HTR-8/SVneo (cell line): Measurements from ENCODE around the gene MYO9A.

Experiments used
- DNase-seq: peaks from one replicate; pipeline ENCODE4 v3.0.0; 2011; ENCODE audit warnings: low spot score, mixed read lengths; ENCODE audit not compliant: insufficient read length
- FAIRE-seq: peaks from 2 replicates; lab custom pipeline; 2011; peaks lifted over from hg19 to GRCh38; lab: Jason Lieb, UNC

MYO9A gene

DNA sequence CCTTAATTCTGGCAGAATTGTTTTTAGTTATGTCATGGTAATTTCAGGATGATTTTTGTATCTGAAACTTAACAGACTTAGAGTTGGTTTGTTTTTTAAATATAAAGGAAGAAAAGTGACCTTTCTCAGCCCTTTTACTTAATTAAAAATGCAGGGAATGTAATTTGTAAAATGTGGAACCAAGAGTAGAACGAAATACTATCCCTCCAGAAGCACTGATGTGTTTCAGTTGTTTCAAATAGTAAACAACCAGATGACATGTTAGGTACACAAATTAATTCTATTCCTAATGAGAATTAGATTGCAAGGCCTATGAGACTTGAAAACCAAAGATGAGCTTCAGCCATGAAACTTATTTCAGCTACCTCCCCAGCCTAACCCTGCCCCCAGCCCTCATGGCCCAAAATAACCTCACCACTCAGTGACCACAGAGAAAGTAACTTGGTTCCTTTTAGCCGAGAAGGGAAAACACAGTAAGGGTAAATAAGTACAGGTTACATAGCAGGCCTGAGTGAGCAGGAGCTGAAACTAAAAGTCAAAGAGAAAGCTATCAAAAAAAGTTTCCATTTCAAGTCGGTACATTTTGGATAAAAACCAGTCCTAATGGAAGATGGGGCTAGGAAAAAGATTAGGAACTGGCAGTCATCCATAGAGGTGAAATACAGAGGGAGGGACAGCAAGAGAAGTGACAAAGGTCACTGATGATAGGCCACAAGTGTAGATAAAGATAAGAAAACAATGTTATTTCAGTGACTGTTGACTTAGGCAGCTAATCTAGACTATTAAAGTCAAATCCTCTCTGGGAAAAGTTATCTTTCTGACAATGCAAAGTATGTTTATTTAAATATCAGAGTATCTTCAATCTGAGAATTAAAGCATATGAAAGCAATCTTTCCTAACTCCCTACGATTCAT is 23.5 kb upstream of the MYO9A start:
- FAIRE-seq (no peak), DNase-seq (no peak)

- no peak for FAIRE-seq
These were observed 22.1 kb upstream of the MYO9A start for GRCh38 chr15:72140088-72140487.

DNA sequence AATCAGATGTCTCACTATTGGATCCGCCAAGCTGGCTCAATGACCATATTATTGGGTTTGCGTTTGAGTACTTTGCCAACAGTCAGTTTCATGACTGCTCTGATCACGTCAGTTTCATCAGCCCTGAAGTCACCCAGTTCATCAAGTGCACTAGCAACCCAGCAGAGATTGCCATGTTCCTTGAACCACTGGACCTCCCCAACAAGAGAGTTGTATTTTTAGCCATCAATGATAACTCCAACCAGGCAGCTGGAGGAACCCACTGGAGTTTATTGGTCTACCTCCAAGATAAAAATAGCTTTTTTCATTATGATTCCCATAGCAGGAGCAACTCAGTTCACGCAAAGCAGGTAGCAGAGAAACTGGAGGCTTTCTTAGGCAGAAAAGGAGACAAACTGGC is 21.7 kb upstream of the MYO9A start:
- DNase-seq (no peak), FAIRE-seq (no peak)

More at GRCh38 chr15:72140088-72140487, 22.1 kb upstream of the MYO9A start:
- no peak for DNase-seq

GRCh38 chr15:72136170-72137051 is 18.5 kb upstream of the MYO9A start:
- FAIRE-seq = no peak
- DNase-seq = no peak

DNA sequence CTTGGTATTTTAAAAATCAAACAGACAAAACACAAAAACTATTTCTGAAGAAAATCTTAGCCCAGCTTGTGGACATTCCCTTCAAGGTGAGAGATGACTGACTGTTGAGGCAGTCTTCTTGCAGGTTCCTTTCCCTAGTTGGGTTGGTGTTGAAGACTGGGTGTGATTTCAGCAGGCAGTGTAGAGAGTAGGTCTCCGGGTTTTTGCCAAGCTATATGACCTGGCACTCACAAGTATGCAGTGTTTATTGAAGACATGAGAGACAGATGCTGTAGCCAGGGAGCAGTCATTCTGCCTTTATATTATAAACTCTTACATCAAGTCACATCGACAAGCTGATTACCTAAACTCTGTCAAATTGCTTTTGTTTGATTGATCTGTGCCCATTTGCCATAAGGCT is 17.8 kb upstream of the MYO9A start:
- FAIRE-seq (no peak), DNase-seq (no peak)

- FAIRE-seq (no peak), DNase-seq (no peak)
These were observed 15.3 kb upstream of the MYO9A start for GRCh38 chr15:72133211-72133610.

GRCh38 chr15:72131922-72132321 is 14.0 kb upstream of the MYO9A start:
- FAIRE-seq (no peak), DNase-seq (no peak)

- DNase-seq = no peak
- no peak for FAIRE-seq
These were observed 12.3 kb upstream of the MYO9A start for GRCh38 chr15:72130272-72130671.

GRCh38 chr15:72128359-72128758 is 10.4 kb upstream of the MYO9A start:
- DNase-seq (no peak), FAIRE-seq (no peak)

GRCh38 chr15:72127724-72128322 is 9.9 kb upstream of the MYO9A start:
- DNase-seq = no peak
- FAIRE-seq = peak; percentile 46

DNA sequence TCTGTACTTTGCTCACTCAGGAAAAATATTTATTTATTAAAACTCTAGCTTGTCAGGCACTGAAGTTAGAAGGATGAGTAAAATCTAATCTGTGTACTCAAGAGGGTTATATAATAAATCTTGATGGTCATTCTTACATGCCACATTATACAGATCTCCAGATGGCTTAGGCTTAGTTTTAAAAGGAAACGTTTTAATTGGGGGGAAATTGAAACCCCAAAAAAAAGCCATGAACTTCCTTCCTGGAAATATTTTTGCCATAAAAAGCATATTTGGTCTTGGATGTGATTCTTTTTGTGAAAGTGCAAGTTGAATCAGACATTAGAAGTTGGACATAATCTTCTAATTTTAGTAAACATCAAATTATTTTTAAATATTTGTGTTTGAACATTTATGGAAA is 6.3 kb upstream of the MYO9A start:
- DNase-seq (no peak), FAIRE-seq (no peak)

DNA sequence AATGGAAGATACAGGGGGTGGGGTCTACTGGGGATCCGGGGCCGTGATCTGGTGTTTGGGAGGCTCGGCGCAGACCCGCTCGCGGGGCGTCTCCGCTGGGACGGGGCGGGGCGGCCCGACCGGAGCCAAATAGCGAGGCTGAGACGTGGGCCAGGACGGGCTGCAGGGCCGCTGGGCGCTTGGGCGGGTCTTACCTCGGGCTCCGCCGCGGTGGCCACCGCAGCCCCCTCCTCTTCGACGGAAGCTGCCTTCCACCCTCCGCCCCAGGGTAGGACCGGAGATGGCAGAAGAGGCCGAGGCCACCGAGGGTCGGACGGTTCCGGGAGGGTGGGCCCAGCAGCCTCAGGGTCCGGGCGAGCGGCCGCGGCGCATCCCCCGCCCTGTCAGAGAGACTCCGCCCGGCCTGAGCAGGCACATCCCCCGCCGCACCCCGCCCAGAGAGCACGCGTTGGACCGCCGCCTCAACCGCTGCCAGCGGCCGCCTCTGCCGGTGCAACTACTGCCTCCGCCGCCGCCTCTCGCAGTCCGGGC is 399 bp downstream of the MYO9A start:
- peak; percentile 78 for DNase-seq
- FAIRE-seq = no peak

- DNase-seq (peak; percentile 35), FAIRE-seq (peak; percentile 55)
These were observed 1.0 kb downstream of the MYO9A start for GRCh38 chr15:72116731-72117485.

GRCh38 chr15:72113347-72114031 is 4.5 kb downstream of the MYO9A start:
- DNase-seq (no peak), FAIRE-seq (no peak)

- DNase-seq = no peak
- FAIRE-seq = no peak
These were observed 5.1 kb downstream of the MYO9A start for GRCh38 chr15:72112805-72113204.

DNA sequence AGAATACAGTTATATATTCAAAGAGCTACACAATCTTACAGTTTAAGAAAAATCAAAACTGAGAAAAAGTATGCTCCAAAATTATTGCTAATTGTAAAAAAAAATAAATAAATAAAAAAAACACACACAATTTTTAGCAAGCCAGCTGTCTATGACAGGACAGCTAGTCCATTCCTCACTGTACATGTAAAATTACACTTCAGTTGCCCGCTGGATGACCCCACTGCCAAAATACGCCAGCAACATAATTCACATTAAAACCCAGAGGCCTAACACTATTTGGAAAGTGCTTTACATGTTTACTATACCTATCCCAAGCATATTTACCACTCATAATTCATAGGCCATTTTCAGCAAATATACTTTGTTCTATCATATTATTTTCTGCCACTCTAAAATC is 5.8 kb downstream of the MYO9A start:
- DNase-seq = no peak
- FAIRE-seq = no peak

DNA sequence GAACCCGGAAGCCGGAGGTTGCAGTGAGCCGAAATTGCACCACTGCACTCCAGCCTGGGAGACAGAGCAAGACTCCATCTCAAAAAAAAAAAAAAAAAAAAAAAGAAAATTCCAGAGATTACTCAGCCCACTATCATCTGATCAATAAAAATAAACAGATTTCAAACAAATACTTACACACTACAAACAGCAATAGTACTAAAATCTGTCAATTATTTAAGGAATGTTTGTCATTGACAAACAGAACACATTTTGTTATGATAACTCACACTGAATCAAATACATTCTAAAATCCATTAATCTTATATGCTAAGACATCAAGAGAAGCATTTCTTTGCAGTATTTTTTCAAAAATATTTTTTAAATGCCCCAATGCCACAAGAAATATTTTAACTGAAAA is 7.6 kb downstream of the MYO9A start:
- FAIRE-seq (no peak), DNase-seq (no peak)

DNA sequence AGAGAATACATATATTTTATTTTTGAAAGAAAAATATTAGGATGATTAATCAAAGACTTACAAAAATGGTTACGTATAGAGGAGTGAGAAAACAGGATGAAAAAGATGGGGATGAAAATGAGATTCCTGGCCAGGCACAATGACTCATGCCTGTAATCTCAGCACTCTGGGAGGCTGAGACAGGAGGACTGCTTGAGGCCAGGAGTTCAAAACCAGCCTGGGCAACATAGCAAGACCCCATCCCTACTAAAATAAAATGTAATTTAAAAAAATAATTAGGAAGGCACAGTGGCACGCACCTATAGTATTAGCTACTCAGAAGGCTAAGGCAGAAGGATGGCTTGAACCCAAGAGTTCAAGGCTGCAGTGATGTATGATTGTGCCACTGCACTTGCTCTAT is 11.9 kb downstream of the MYO9A start:
- DNase-seq (no peak), FAIRE-seq (no peak)

GRCh38 chr15:72105111-72105510 is 12.8 kb downstream of the MYO9A start:
- DNase-seq (no peak), FAIRE-seq (no peak)
